DMS 273 (cell line): ENCODE data around the gene CCDC187.
A peak's percentile ranks its signal among the peaks of the same experiment; 100 is the strongest.
"Not testable (repeated sequence)": the region's sequence is repeated elsewhere in the genome, so short reads cannot be mapped to it uniquely, and the experiment has no call there.

Source experiments
- DNase-seq: peaks from one replicate; lab custom pipeline; 2025; ENCODE audit not compliant: unreplicated experiment; lab: John Stamatoyannopoulos, UW

CCDC187 gene

DNA sequence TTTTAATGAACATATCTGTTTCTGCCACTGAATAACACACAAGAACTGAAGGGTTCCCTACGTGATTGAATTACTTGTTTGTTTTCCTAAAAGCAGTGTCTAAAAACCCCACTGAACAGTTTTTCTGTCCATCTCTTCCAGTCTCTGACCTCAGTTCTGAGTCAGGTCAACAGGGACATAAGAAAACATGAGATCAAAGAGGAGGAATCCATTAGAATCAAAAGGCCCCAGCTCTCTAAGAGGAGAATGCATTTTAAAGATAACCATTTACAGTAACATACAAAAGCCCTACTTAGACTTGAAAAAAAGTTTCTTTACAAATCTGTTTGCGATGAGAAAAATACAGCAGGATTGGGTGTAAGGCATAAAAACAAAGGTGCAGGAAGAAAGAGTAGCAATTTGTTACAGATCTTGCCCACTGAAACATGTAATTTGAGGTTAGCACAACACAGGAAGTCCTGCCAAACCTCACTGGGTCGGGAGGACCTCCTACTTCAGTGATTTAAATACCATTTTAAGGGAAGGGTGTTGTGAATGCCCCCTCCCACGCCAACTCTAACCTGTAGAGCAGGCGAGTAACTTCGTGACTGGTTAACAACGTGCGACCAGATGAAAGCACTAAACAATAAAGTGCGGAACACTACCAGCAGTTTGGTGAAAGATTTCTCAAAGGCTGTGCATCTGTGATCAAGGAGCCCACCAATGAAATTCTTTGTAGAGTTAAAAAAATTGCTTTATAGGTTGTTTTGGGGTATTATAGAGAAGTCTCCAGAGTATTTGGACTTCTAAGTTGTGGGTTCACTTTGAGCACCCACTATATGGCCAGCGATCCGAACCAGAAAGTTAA, 59.5 kb downstream of the CCDC187 start:
- DNase-seq: no peak

DNA sequence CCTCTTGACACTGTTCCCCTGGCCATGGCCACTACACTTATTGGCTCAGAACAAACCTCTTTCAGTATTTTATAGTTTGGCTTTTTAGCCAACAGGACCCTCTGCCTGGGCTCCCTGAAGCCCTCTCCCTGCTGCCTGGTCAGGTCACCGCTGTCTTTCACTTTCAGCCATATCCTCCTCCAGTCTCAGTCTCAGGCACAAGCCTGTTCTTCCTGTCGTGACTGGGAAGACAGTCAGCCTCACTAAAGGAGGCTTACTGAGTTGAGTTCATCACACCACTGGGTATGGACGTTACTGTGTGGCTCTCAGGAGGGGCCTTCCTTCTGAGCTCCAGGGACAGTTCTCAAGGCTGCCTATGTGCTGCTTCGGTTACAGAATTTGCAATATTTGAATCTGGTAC, 60.3 kb downstream of the CCDC187 start:
- no peak for DNase-seq

DNA sequence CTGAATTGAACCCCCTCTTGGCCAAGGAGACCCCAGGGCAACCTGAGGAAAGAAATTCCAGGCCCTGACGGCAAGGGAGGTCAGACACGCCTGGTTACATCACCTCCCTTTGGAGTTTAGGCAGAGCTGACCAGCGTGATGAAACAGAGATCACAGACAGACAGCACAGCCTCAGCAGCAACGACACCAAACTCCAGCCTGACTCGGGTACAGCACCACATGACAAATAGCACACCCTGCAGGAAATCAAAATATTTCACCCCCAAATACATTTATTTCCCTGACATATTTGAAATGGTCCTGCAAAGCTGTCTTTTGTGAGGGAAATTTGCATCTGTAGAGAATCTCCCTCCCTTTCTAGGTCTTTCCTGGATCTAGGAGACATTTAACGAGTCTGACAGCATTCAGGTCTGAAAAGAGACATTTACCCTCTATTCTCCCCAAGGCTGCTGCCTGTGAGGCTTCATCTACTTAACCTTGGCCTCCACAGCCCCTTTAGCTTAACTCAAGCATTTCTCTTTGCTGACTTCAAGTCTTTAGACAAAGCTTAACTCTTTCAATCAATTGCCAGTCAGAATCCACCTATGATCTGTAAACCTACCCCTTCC, 60.9 kb downstream of the CCDC187 start:
- peak; percentile 42 for DNase-seq

DNA sequence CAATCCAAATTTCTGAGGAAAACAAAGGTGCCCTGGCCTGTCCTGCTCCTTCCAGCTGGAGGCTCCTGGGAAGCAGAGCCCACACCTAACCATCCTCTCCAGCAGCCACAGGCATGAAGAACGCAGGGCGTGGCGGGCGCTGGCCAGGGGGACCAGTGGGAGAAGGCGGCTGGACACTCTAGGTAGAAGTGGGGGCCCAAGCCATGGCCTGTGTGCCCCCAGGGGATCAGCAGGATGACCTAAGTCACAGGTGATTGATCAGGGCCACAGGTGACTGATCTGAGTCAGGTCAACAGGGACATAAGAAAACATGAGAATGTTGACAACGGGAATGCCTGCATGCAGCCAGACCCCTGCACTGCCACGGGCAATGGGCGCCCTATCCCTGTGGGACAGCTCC, 61.6 kb downstream of the CCDC187 start:
- no peak for DNase-seq

DNA sequence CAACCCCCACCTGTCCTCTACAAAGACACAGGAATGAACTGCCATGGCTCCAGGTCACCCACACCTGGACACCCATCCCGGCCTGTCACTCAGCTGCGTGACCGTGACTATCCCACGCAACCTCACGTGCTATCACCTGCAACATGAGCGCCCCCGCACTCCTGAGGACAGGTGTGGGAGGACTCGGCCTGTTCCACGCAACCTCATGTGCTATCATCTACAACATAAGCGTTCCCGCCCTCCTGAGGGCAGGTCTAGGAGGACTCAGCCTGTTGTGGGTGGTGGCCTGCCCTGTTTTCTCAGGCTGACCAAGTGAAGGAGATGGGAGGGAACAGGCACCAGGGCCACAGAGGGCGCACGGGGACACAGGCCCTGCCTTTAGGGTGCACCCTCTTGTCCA, 62.4 kb downstream of the CCDC187 start:
- DNase-seq: no peak

DNA sequence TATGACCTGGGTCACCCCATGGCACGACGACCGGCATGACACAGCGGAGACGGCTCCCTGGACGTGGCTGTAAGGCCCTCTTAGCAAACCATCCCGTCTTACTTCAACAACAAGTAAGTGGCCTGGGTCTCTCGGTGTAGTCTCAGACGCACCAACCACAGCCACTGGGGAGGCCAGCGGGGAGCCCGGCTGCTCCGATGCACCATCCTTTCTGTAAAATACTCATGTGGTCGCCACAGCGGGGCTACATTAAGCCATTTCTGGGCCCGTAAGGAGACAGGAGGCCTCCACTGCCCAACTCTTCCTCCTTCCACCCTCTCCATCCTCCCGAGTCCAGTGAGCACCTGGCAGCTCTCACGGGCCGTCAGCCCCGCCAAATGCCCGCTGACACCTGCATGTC, 63.0 kb downstream of the CCDC187 start:
- DNase-seq: no peak

DNA sequence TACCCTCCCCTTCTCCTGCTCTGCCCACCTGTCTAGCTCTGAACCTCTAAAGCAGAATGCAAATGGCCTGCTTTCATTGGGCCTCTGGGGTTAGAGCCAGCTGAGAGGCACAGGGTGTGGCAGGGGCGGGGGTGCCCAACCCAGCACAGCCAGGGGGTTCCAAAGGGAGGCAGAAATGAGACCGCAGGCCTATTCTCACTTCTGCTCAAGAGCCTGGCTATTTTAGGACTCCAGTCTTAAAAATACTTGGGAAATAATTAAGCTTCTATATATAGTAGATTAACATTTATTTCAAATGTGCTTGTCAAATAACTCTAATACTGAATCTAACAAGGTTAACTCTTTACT, 63.9 kb downstream of the CCDC187 start:
- no peak for DNase-seq

DNA sequence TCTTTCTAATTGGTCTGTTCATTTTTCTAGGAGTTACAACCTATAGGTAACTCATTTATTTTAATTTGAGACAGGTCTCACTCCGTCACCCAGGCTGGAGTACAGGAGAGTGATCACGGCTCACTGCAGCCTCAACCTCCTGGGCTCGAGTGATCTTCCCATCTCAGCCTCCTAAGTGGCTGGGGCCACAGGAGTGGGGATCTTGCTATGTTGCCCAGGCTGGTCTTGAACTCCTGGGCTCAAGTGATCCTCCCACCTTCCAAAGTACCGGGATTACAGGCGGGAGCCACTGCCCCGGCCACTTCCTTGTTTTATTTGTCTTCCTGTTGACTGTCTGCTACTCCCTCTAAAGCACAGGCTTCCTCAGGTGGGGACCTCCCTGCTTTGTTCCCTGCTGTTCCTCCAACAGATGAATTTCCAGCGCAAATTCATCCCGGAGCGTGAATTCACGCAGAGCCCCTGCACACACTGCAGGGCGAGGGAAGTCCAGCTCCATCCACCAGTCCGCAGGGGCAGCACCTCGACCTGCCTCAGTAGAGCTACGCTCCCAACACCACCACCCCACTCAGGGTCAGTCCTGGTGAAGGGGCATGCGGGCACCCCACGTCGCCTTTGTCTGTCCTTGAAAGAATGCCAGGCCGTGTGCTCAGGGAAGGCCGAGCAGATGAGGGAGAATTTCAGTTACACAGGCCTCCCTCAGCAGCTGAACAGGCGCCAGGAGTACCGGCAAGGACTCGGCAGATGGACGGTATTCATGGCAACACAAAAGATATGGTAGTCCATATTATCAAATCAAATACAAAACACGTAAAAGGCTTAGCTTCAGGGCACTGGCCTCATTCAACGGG, 64.5 kb downstream of the CCDC187 start:
- peak; percentile 92 for DNase-seq

DNA sequence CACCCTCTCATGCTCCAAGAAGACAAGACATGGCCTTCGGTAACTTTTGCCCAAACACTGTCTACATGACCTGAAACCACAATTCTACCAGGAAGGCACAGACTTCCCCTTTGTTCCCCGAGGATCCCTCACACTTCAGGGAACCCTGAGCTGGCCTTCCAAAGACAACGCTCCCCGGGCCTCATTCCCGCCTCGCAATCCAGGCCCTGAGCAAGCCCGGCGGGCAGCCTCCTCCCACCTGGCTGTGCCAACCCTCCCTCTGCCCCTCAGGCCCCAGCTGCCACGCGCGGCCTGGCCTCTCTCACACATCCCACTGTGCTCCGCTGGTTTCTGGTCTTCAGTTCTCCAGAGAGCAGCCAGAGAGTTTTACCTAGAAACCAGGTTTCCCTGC, 65.6 kb downstream of the CCDC187 start:
- peak; percentile 50 for DNase-seq

DNA sequence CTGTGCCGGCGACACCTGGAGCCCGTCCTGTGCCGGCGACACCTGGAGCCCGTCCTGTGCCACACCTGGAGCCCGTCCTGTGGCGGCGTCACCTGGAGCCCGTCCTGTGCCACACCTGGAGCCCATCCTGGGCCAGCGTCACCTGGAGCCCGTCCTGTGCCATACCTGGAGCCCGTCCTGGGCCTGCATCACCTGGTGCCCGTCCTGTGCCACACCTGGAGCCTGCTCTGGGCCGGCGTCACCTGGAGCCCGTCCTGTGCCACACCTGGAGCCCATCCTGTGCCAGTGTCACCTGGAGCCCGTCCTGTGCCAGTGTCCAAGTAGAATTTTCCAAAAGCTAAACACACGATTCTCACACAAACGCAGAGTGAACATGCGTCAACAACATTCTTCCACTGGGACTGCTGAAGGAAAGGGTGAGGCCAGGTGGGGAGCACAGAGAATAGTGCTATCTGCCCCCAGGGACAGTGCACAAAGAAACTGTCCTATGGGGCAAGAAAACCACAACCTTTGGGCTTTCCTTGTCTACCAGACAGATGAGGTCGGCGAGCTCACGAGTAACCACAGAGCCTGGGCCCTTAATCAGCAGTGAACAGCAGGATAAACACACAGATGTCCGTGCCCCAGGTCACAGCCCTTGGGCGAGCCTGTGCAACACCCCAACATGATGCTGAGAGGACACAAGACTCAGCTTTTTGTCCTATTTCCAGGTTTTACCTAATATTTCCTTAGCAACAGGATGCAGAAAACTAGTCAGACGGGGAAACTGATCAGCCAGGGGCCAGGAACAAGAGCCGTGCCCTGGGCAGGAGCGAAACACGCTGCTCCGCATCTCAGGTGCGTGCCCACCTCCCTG, 66.2 kb downstream of the CCDC187 start:
- no peak for DNase-seq

DNA sequence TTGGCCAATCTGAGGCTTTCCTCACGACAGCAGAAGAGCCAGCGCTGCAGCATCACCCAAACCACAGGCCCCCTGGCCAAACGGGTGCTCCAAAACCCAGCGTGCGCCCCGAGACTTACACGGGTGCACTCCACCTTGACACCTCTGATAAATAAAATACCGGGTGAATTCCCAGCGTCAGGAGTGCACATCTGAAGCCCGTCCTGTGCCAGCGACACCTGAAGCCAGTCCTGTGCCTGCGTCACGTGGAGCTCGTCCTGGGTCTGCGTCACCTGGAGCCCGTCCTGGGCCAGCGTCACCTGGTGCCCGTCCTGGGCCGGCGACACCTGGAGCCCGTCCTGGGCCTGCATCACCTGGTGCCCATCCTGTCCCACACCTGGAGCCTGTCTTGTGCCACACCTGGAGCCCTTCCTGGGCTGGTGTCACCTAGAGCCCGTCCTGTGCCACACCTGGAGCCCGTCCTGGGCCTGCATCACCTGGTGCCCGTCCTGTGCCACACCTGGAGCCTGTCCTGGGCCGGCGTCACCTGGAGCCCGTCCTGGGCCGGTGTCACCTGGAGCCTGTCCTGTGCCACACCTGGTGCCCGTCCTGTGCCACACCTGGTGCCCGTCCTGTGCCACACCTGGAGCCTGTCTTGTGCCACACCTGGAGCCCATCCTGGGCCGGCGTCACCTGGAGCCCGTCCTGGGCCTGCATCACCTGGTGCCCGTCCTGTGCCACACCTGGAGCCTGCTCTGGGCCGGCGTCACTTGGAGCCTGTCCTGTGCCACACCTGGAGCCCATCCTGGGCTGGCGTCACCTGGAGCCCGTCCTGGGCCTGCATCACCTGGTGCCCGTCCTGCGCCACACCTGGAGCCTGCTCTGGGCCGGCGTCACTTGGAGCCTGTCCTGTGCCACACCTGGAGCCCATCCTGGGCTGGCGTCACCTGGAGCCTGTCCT, 67.2 kb downstream of the CCDC187 start:
- DNase-seq: not testable (repeated sequence)

DNA sequence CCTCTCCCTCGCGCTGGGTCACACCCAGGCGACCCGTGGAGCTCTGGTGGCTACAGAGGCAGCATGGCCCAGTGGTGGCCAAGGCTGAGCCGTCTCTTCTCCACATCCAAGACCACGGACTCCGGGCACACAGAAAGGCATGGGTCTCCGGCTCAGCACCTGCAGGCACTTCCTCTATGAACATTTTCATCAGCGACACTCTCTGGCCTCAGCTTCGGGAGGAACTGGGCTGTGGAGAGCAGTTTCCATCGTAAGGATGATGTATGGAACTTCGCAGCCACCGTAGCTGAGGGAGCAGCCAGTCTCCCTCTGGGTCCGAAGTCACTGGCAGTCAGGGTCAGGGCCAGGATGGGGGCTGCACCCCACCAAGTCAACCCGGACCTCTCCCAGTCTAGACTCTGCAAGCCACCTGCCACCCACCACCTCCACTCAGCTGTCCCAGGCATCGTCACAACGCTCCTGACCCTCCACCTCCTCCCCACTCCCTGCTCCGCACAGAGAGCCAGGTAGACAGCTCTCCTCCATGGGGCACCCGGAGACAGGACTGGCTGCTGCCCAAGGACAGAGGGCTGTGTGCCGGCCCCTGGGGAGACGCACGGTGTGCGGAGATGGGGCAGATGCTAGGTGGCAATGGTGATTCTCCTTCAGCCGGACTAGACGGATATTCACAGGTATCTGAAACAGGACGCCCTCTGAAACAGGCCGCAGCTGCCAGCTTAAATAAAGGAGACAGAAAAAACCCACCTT, 68.0 kb downstream of the CCDC187 start:
- DNase-seq: no peak

DNA sequence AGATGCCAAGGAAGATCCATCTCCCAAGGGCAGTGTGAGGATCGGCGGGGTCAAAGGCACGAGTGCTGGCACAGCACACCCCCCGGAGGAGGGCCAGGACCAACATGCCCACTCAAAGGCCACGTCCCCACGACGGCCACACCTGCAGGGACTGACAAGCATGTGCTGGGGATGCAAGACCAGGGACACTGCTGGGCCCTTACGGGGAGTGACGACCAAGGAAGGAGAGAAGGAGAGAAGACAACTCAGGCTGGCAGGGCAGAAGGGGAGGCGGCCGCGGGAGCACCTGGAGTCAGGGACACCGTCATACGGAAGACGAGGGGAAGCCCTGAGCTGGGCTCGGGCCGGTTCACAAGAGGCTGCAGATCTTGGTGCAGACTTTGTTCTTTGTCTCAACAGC, 68.7 kb downstream of the CCDC187 start:
- DNase-seq: no peak

DNA sequence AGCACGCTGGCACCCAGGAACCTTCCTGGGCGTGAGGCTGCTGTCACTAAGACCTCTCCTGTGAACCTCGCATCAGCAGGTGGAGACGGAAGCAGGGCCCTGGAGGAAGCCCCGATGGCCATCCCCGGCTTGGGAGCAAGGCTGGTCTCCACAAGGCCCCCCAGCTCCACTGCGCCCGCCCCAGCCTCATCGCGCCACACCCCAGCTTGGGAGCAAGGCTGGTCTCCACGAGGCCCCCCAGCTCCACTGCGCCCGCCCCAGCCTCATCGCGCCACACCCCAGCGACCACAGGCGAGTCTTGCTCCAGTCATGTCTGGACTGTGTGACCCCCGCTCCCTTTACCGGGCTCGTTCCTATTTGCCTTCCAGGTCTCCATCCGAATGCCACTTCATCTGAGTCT, 69.3 kb downstream of the CCDC187 start:
- no peak for DNase-seq

DNA sequence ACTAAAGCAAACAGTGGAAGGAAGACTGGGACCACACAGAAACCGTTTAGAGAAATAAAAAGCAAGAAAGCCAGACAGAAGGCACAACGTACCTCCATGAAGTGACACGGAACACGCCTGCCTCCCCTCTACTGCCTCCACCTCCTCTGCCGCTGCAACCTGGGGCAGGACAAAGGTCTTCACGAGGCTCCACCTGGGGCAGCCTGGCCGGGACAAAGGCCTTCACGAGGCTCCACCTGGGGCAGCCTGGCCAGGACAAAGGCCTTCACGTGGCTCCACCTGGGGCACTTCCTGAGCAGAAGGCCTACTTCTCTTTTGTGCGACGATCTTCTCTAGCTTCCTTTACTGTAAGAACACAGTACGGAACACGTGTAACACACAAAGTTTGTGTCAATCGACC, 70.0 kb downstream of the CCDC187 start:
- no peak for DNase-seq

DNA sequence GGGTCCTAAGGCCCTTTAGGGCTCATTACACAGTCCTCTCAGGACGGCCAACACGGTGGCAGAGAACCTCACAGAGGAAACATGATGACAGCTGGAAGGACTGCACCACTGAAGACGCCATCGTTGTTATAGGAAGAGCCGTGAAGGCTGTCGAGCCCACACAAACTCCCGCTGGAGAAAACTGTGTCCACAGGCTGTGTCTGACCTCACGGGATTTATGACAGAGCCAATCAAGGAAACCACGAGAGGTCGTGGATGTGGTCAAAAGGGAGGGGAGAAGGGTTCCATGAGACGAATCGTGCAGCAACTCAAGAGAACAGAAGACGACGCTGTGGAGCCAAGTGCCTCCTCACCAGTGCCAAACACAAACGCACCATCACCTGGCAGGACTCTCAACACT, 70.5 kb downstream of the CCDC187 start:
- DNase-seq: no peak

DNA sequence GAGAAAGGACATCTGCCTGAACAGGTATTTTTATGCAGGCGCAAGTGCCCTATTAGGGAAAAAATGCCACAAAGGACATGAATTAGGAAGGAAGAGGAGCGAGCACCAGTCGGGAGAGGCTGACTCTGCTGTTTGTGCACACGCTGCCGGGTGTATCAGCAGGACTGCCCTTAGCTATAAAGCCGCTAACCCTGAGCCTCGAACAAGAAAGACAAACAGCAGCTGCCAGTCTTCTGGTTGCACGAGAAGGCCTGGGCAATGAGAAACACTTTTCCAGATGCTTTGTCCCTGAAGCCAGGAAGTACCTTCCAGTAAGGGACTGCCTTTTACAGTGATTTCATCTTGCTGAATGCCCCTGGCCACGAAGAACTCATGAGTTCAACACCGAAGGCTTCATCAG, 70.9 kb downstream of the CCDC187 start:
- DNase-seq: peak; percentile 58

DNA sequence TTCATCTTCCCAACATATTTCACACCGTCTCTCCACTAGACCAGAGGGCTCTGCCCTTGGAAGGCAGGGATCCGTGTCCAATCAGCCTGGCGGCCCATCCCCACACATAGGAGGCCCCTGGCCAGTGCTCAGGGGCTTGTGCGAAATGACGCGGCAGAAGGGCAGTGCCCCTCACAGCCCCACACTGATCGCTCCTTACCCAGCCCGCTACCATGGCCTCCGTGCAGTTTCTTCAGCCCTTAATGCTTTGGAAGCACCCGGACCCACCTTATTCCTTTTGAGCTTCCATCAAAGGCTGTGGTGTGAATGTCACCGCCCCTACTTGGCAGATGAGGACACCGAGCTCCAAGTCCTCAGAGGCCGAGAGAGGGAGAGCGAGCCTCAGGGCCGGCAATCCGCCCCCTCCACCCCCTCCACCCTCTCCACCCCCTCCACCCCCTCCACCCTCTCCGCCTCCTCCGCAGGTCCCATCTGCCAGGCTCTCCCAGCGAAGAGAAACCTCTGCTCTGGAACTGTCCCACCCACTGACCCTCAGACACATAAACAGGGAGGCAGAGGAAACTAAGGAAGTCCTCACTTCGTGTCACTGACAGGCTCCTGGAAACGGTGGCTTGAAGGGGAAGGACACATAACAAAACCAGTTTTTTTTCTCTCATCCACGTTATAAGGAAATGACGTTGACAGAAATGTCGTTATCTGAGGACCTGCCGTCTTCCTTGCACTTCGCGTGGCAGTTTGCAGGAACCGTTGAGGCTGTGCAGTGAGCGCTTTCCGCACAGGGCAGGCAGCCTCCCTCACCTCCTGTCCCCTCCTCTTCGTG, 72.2 kb downstream of the CCDC187 start:
- no peak for DNase-seq
